Measurements from ENCODE around the gene LPP. TPM values are rescaled to one million over a fixed set of nuclear protein-coding genes. Genes with fewer than 3 reads are reported as not detected.

Gene LPP
- total RNA-seq, 1 donor from 2014 or later, result 114 TPM

GRCh38 chr3:188207941-188208515 lies 54.1 kb downstream of the LPP start:
- intact Hi-C loops (cut with DNase I), result loop anchor here (10.0 kb wide), 1 partner anchor 153 kb away; no protein-coding TSS in a partner anchor
- ATAC-seq (peak; percentile 17), DNase-seq (ENCODE audit: missing footprints) (no peak)

- DNase-seq (ENCODE audit: missing footprints), result no peak
- ATAC-seq, result no peak
- intact Hi-C loops (cut with DNase I), result loop anchor here (10.0 kb wide), 1 partner anchor 154 kb away; no protein-coding TSS in a partner anchor
Observed at GRCh38 chr3:188208516-188208981, 54.6 kb downstream of the LPP start.

GRCh38 chr3:188209034-188209433 lies 55.1 kb downstream of the LPP start:
- ATAC-seq (no peak), DNase-seq (ENCODE audit: missing footprints) (no peak)
- intact Hi-C loops (cut with DNase I), result loop anchor here (10.0 kb wide), 1 partner anchor 154 kb away; no protein-coding TSS in a partner anchor

- ATAC-seq, result no peak
- intact Hi-C loops (cut with DNase I), result loop anchor here (10.0 kb wide), 1 partner anchor 155 kb away; no protein-coding TSS in a partner anchor
- no peak for DNase-seq (ENCODE audit: missing footprints)
Observed at GRCh38 chr3:188209740-188210139, 55.8 kb downstream of the LPP start.

DNA sequence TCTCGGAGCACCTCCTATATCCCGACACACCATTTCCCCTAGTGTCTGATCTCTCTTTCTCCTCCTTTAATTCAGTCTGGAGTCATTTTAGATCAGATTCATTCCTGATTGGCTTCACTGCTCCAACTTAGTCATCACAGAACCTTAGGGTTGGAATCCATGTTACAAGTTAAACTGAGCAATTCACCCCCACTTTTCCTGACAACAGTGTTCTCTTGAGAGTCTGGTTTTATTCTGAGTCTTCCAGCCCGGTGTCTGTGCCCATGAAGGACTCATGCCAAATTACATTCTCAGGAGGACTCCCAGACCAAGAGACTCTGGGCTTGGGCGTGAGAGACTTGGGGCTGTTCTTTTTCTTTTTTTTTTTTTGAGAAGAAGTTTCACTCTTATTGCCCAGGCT lies 57.5 kb downstream of the LPP start:
- intact Hi-C loops (cut with DNase I), result no loop called here
- DNase-seq (ENCODE audit: missing footprints), result no peak
- peak; percentile 20 for ATAC-seq

GRCh38 chr3:188212308-188212969 lies 58.5 kb downstream of the LPP start:
- intact Hi-C loops (cut with DNase I), result no loop called here
- no peak for ATAC-seq

DNA sequence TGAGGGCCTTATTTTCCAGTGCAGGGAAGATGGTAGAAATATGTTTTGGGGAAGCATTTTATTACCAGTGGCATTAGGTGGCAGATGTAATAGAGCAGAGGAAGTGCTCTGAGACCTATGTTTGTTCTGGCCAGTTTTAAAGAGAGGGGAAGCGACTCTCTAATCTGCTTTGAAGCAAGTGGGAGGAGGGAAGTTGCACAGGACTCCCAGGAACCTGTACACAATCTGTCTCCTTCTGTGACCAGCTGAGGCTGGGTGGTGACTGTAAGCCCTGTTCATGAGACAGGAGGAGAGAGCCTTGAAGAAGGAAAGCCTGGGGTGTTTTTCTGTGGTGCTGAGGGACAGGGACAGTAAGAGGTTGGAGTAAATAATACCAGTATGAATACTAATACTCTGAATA lies 60.5 kb downstream of the LPP start:
- ATAC-seq (peak; percentile 15), DNase-seq (ENCODE audit: missing footprints) (no peak)
- intact Hi-C loops (cut with DNase I), result no loop called here

More at GRCh38 chr3:188212308-188212969, 58.5 kb downstream of the LPP start:
- DNase-seq (ENCODE audit: missing footprints), result no peak

DNA sequence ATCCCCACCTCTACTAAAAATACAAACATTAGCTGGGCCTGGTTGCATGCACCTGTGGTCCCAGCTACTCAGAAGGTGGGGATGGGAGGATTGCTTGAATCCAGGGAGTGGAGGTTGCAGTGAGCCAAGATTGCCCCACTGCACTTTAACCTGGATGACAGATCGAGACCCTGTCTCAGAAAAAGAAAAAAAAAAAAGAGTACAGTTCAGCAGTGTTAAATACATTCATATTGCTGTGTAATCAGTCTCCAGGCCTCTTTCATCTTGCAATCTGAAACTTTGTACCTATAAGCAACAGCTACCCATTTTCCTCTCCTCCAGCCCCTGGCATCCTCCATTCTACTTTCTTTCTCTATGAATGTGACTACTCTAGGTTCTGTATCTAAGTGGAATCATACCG lies 61.2 kb downstream of the LPP start:
- intact Hi-C loops (cut with DNase I), result no loop called here
- ATAC-seq (no peak), DNase-seq (ENCODE audit: missing footprints) (no peak)

GRCh38 chr3:188217011-188217463 lies 63.1 kb downstream of the LPP start:
- intact Hi-C loops (cut with DNase I), result no loop called here
- ATAC-seq, result no peak
- no peak for DNase-seq (ENCODE audit: missing footprints)

- ATAC-seq (no peak), DNase-seq (ENCODE audit: missing footprints) (no peak)
- intact Hi-C loops (cut with DNase I), result no loop called here
Observed at GRCh38 chr3:188217726-188218125, 63.8 kb downstream of the LPP start.

DNA sequence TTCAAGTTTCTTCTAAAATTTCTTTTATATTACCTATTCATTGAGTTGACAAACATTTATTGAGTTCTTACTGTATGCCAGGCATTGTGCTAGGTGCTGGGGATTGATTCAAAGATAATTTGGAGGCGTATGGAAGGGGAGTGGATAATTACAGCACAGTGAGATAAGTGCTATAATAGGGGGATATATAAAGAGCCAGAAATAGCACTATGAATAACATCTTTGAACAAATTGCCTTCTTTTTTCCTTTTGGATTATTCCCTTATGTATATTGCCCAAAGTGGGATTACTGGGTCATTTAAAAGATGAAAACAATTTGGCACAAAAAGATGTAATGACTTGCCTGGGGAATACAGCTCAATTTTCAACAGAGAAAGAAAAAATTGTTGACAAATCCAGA lies 64.6 kb downstream of the LPP start:
- ATAC-seq, result no peak
- DNase-seq (ENCODE audit: missing footprints), result no peak
- intact Hi-C loops (cut with DNase I), result no loop called here

DNA sequence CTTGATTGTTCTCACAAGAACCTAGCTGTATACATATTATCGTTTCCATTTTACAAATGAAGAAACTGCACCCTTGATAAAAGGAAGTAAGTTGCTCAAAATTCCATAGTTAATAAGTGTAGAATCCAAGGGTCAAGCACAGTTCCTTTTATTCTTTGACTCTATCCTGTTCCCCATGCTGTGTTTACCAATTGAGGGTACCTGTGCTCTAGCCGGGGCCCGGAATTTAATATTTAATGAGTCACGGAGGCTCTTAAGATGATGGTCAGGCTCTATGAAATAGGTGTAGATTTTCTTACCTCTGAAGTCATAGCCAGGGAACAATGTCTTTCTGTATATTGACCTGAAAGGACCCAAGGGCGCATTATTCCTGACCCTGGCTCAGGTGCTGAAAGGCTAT lies 65.2 kb downstream of the LPP start:
- ATAC-seq (no peak), DNase-seq (ENCODE audit: missing footprints) (no peak)
- intact Hi-C loops (cut with DNase I), result no loop called here

GRCh38 chr3:188220097-188220788 lies 66.3 kb downstream of the LPP start:
- intact Hi-C loops (cut with DNase I), result loop anchor here (5.0 kb wide), 1 partner anchor 72 kb away; no protein-coding TSS in a partner anchor

DNA sequence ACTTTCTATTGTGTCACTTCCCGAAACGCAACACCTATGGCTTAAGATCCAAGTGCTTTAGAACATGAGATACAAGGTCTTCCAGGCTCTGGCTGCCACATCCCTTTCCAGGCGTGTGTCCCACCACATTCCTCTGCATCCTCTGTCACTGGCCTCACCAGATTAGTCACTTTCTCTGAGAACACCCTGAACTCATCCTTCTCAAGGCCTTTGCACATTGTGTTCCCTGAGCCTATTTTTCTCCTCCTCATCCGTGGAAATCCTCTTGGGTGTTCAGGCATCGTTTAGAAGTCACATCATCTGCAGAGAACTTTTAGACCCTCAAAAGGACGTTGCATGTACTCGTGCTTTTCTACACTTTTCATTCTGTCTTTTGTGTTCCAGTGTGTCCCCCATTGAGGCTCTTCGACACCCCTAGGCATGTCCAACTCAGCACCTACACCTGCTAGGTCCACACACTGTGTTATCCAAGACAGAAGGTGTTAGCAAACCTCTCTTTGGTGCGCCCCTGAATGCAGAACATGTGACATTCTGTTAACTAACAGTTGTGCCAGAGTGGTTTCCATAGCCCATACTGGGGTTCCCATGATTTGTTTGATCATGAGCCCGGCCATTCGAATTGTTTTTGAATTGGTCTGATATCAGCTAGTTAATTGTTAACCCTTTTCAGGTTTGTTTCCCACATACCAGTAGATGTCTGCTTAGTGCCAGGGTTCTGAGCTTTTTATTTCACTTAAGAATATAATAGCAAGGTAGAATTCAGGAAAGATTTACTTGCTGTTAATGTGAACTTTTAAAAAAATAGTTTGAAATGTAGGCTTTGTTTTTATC lies 67.2 kb downstream of the LPP start:
- intact Hi-C loops (cut with DNase I), result loop anchor here (5.0 kb wide), 1 partner anchor 71 kb away; no protein-coding TSS in a partner anchor
- ATAC-seq (peak; percentile 86), DNase-seq (ENCODE audit: missing footprints) (no peak)

More at GRCh38 chr3:188220097-188220788, 66.3 kb downstream of the LPP start:
- ATAC-seq (peak; percentile 45), DNase-seq (ENCODE audit: missing footprints) (no peak)

- DNase-seq (ENCODE audit: missing footprints) (no peak), ATAC-seq (no peak)
- intact Hi-C loops (cut with DNase I), result loop anchor here (5.0 kb wide), 1 partner anchor 68 kb away; no protein-coding TSS in a partner anchor
Observed at GRCh38 chr3:188223936-188224335, 70.0 kb downstream of the LPP start.

DNA sequence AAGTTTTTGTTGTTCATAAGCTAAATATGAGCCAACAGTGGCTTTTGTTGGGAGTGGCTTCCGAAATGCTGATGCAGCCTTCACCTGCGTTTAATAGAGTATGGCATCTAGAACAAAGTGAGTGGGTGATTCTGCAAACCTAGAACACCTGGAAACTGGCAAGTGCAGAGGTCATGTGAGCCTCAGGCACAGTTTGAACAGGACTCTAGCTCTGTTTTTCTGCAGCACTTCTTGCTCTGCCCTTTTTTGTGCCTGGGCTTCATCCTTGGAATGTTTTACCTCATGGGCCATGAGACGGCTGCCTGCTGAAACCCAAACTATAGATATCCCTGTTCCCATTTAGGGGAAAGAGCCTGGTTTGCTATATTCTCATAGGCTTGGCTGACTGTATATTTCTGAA lies 73.5 kb downstream of the LPP start:
- ATAC-seq, result no peak
- intact Hi-C loops (cut with DNase I), result no loop called here
- DNase-seq (ENCODE audit: missing footprints), result no peak

- ATAC-seq (no peak), DNase-seq (ENCODE audit: missing footprints) (no peak)
- intact Hi-C loops (cut with DNase I), result no loop called here
Observed at GRCh38 chr3:188229177-188229576, 75.2 kb downstream of the LPP start.

DNA sequence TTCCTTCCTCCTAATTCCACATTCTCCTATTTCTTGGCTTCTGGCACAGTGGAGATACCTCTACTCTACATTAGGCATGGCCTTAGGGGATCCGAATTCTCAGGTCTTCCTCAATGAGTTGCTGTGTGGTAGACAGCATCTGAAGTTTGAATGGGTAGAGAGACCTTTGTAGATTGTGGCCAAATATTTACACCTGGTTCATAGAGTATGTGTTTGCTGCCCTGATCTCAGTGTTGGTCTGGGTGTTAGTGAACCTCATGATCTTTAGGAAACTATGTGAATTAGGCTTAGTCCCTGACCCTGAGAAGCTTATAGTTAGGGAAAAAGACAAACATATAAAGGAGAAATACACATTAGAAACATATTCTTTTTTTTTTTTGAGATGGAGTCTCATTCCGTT lies 75.8 kb downstream of the LPP start:
- ATAC-seq (no peak), DNase-seq (ENCODE audit: missing footprints) (no peak)
- intact Hi-C loops (cut with DNase I), result no loop called here

- intact Hi-C loops (cut with DNase I), result no loop called here
- DNase-seq (ENCODE audit: missing footprints), result no peak
- peak; percentile 82 for ATAC-seq
Observed at GRCh38 chr3:188230962-188231361, 77.0 kb downstream of the LPP start.

Data from Right ventricle myocardium inferior (tissue), 1 donor.